HEK293T (cell line): Measurements from ENCODE around the gene SPECC1L.

ENCODE experiments used
- ARNT ChIP-seq: fragments of 450-650 bp; IDR thresholded peaks from 2 replicates; pipeline ENCODE4 v1.6.1; 2017; ENCODE audit warnings: mild to moderate bottlenecking
- BHLHE40 ChIP-seq: fragments of 450-650 bp; IDR thresholded peaks from 2 replicates; pipeline ENCODE4 v1.6.1; 2016; ENCODE audit warnings: mild to moderate bottlenecking, moderate library complexity, borderline replicate concordance
- SP1 ChIP-seq: fragments of 450-650 bp; IDR thresholded peaks from 2 replicates; pipeline ENCODE4 v1.6.1; 2017
- SUZ12 ChIP-seq: fragments of 450-650 bp; IDR thresholded peaks from 2 replicates; pipeline ENCODE4 v1.6.1; 2016; ENCODE audit warnings: mild to moderate bottlenecking

DNA sequence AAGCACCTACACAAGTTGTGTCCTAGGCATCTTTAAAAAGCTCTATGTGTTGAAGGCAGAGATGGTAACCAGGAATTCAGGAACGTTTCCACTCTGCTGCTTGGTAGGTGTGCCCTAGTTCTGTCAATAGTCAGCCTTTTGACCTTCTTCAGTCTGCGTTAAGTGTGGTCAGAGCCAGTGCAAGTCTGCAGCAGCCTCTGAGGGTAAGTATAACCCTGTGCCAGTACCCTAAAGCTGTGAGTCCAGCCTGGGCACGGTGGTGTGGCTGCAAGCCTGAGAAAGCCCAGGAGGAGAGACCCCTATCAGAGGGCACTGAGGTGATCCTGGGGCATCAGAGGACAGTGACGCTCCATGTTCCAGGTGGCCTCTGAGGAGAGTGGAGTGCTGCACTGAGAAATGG is 80.0 kb downstream of the SPECC1L start:
- TF ChIP-seq SUZ12 (no peak), ARNT (no peak), SP1 (no peak), BHLHE40 (no peak)
